ENCODE measurements around the gene TEC.

DNA sequence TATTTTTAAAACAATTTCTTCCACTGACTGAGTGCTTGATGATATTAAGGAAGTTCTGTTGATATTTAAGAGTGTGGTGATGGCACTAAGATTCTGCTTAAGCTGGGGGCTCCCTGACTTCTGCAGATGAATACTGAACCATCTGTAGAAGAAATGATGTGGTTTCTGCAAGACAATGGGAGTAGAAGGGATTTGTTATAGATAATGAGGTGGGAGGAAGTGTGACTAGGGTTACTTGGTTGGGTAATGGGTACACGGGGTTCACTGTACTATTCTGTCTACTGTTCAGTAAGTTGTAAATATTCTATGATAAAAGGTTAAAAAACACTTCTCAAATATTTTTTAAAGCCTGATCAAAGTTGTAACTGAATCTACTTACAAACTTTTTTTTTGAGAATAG is 74.7 kb downstream of the TEC start:
- TF ChIP-seq EZH2 (IDR thresholded peaks at IDR 0.05; ENCODE audit: insufficient read depth, poor library complexity, severe bottlenecking), result no peak
- TF ChIP-seq EZH2phosphoT487 (IDR thresholded peaks at IDR 0.05; ENCODE audit: insufficient read depth, low read depth), result no peak
